SH-SY5Y (cell line): ENCODE measurements around the gene PLEKHG4B.

Experiments used
- GATA2 ChIP-seq: IDR thresholded peaks from 2 replicates; pipeline ENCODE4 v1.6.1; 2011; ENCODE audit warnings: mild to moderate bottlenecking, low read depth, low read length
- GATA3 ChIP-seq: IDR thresholded peaks from 2 replicates; pipeline ENCODE4 v1.6.1; 2011; ENCODE audit warnings: low read depth, mild to moderate bottlenecking, low read length, moderate library complexity

Gene PLEKHG4B

DNA sequence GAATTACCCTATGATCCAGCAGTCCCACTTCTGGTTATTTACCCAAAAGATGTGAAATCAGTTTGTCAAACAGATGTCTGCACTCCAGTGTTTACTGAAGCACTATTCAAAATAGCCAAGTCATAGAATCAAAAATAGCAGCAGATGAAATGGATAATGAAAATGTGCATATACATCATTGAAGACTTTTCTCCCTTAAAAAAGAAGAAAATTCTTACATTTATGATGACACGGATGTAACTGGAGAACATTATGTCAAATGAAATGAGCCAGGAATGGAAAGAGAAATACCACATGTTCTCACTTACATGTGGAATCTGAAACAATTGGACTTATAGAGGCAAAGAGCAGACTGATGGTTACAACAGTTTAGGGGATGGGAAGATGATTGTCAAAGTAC is 21.5 kb upstream of the PLEKHG4B start:
- no peak for TF ChIP-seq GATA2
- no peak for TF ChIP-seq GATA3

DNA sequence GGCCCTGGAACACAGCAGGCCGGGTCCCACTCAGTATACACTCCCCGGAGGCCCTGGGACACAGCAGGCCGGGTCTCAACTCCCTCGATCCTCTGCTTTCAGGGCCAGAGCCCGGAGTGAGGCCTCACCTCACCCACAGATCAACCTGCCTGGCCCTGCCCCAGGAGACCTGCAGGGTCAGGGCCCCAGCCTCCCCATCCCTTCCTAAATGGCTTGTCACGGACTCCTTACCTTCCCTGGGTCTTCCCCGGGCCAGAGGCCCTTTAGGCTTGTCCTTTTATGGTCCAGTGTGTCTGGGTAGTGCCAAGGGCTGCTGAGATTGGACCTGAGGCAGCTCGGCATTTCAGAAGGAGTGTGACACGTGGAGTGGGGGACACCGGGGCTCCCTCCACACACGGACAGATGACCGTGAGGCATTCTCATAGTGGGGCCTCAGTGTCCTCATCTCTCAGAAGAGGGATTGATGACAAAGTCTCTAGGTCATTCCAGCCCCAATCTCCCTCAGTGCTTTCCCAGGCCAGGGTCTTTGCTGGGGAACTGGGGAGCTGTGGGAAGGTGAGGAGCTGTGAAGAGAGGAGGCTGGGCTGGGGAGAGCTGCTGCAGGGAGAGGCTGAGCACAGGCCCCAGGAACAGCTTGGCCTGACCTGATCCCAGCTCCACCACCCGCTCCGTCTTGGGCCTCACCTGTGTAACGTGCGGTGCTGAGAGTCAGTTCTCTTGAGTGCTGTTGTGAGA is 18.0 kb upstream of the PLEKHG4B start:
- TF ChIP-seq GATA2 (no peak), GATA3 (no peak)

DNA sequence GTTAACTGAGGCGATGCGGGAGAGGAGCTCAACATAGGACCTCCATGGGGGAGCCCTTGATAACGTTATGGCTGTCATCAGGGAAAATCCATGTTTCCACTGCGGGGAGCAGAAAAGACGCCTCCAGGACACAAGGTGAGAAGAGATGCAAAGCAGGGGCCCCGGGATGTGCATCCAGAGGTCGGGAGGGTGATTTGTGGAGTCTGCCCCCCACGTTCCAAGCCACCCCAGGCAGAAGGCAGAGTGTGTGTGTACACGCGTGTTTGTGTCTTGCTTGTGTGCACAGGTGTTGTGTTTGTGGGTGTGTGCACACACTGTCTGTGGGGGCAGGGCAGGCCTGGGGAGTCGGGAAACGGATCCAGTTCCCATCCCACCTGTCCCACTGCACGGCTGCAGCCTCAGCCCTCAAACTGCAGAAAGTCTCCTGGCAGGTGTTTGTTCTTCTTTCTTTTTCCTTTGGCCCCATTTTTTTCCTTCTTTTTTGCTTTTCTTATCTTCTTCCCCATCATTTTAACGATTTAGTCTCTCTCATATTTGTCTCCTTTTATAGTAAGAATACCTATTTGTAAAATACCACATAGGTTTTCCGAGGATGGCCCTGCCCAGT is 17.4 kb upstream of the PLEKHG4B start:
- TF ChIP-seq GATA3: no peak
- TF ChIP-seq GATA2: no peak

DNA sequence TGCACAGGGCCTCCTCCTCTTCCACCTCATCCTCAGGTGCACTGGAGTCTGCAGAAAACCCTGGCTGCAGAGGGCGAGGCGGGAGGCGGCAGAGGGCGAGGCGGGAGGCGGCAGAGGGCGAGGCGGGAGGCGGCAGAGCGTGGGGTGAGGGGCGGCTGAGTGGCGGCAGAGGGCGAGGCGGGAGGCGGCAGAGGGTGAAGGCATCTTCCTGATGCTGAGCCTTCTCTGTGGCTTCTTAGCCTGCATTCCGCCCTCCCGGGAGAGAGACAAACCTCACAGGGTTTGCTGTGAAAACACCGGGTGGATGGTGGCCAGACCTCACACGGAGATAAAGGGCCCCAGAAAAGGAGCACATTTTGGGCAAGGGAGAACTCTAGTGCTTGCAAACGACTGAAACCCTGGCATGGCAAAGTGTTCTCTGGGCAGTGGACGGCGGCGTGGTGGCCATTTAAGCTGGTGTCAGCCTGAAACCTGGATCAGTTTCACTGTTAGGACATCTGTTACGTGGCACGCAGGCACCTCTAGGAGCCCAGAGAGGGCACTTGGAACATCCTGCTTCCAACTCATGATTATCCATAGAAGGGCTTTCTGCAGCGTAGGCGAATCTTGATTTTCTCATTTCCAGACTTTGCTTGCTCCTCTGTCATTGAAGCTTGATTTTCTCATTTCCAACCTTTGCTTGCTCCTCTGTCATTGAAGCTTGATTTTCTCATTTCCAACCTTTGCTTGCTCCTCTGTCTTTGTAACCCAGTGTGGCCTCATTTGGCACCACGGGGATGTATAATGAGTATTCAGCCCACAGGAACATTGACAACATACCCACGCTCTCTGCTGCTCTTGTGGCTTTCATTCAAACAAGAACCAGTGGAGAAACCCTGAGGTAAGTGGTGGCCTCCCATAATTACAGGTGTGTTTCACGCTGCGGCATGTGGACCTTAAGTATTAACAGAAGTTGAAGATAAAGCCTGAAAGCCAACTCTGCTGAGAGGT is 16.3 kb upstream of the PLEKHG4B start:
- no peak for TF ChIP-seq GATA3
- TF ChIP-seq GATA2: no peak

DNA sequence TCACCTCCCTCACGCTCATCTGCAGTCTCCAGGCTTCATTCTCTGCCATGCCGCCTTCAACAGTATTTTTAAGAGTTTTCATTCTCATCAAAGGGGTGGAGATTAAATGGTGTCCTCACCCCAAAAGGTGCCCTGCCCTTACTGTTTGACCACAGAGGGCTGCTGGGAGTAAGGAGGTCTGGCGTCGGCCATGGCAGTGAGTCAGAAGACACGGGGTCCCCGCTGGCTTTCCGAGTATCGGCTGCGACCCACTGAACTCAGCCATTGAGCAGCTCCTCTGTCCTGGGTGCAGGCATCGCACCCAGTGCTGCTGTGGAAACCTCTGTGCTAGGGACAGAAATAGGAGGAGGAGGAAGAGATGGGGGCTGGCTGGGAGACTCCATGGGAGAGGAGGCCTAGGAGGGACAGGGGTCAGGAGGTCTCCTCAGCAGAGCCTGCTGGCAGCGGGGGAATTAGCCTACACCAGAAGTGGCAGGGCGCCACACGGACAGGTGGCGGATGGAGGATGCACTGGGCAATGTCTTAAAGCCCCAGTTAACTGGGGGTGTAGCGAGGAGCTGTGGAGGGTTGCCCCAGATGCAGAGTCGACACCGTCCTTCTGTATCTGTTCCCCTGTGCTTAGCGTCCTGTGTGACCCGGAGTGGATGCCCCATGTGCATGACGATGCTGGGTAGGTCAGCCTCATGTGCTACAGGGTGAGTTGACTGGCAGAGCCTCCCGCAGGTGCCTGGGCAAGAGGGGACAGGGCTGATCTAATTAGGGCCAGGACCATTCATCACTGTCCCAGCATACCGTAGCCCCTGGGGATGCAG is 15.4 kb upstream of the PLEKHG4B start:
- TF ChIP-seq GATA3 (no peak), GATA2 (no peak)

DNA sequence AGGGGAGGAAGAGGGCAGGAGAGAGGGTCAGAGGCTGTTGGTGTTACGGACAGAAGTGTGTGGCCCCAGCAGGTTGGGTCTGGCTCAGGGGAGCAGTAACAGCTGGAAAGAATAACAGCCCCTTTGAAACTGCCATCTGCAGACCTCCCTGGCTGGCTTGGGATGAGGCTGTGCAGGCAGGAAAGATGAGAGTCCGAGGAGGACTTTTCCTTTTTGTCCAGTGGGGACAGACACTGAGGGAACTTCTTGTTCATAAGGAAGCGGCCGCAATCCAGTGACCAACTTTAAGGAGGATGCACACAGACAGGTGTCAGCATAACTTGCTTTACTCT is 14.8 kb upstream of the PLEKHG4B start:
- no peak for TF ChIP-seq GATA2

DNA sequence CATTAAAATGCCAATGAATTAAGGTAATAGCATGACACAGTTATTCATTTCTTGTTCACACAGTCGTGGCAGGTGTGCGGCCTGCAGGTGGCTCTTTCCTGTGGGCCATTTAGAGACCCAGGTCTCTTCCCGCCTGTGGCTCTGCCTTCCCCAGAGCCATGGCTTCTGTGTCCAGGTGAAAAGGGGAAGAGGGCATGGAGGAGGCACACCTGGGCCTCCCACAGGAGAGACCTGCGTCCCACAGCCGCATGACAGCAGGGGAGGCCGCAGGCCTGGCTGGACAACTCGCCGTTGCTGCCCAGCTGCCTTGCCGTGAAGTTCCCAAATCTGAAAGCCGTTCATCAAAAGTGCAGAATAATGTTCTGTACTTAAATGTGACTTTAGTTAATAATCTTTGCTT is 14.4 kb upstream of the PLEKHG4B start:
- TF ChIP-seq GATA2 (no peak), GATA3 (no peak)

DNA sequence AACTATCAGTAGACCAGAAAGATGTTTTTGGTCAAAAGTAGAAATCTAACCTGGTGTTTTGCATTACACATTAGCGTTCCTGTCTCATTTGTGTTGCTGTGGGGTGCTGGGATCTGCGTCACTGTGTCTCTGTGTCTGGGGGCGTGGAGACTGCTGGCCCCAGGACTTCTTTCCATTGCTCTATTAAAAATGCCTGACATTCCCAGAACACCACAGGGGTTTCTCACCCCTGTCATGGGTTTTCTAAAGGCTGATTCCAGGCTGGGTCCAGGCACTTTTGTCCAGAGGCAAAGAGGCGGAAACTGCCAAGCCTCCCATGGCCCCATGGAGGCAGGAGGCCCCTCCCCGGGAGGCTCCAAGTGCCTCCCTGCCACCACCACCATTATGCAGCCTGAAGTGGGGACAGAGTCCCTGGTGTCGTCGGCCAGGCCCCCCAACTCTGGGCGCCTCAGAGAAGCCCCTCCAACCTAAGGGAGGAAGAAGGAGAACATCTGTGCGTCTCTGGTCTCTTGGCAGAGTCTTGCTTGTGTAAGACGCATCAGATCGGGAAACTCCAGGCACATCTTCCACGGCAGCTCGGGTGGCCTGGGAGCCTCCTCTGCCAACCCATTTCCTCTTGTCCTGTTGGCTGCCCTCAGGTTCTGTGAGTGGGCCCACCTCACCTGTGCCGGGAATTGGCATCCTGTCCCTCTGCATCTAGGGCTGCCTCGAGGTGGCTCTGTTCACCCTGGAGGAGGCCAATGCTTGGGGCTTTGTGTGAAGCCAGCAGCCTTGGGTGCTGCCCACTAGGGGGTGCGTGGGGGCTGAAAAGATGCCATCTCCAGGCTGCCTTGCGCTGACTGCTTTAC is 13.8 kb upstream of the PLEKHG4B start:
- TF ChIP-seq GATA3 (no peak), GATA2 (no peak)

DNA sequence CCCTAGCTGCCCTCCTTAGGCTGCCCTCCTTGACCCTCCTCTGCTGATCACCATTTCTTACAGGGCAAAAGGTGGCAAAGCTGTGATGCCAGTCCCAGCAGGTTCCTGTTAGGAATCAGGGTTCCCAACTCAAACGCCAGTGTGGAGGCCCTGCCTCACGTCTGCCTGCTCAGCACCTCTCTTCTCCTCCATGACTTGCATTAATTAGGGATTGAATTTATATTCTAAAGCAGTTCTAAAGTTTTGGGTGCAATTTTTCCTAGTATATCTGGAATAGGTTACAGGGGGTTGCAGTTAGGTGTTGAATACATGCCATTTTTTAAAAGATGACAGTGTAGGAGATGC is 13.2 kb upstream of the PLEKHG4B start:
- no peak for TF ChIP-seq GATA2
- no peak for TF ChIP-seq GATA3

DNA sequence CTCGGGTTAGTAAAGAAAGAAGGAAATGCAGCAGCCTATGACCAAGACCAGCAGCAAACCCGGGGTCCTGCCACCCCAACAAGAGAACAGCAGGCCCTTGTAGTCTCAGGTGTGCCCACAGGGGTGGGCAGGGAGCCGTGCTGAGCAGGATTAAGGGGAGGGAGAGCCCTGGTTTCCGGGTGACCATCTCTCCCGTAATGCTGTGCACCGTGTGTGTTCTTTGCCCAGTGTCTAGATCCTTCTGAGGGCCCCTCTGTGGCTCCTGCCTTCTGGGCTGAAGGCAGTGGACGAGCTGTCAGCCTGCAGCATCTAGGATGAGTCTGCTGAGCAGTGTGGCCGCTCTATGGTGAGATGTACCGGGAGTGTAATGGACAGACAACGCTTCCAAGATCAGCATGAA is 12.7 kb upstream of the PLEKHG4B start:
- no peak for TF ChIP-seq GATA2
- no peak for TF ChIP-seq GATA3

DNA sequence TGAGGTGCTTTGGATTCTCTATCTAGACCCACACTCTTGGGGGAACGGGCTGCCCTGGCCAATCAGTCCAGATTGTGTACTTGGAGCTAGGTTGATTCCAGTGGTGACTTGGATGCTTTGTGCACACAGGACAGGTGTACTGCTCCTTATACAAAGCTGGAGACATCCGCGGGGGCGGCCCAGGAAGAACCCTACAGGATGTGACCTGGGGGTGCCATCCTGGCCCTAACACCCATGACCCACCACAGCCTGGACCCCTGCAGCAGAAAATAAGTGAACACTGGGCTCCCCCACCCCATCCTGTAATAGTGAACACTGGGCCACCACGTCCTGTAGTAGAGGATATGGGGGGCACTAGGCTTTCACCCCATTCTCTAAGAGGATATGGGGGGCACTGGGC is 12.1 kb upstream of the PLEKHG4B start:
- TF ChIP-seq GATA2: no peak
- TF ChIP-seq GATA3: no peak

DNA sequence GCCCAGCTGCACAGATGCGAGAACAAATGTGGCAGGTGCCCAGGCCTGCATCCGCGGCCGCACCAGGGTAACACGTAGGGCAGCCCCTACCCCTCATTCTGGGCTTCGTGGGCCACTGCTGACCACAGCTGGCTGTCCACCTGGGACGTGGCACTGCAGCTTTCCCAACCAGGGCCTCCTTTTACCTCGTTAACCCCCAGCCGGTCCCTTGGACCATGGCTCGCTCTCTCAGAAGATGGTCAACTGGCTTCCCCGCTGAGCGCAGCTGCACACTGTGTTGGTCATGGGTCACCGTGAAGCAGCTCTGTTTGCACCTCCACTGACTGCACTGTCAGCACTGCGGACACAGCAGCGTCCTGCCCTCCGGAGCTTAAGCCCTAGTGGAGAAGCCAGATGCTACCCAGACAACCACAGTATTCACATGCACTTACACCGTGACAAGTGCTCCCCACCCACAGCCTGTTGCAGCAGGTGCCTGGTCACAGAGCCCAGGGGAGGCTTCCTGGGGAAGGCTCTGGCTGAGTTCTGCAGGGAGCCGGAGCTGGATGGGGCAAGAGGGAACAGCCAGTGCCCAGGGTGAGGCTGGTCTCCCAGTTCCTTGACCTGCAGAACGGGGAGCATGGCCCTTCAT is 10.5 kb upstream of the PLEKHG4B start:
- no peak for TF ChIP-seq GATA3
- no peak for TF ChIP-seq GATA2

DNA sequence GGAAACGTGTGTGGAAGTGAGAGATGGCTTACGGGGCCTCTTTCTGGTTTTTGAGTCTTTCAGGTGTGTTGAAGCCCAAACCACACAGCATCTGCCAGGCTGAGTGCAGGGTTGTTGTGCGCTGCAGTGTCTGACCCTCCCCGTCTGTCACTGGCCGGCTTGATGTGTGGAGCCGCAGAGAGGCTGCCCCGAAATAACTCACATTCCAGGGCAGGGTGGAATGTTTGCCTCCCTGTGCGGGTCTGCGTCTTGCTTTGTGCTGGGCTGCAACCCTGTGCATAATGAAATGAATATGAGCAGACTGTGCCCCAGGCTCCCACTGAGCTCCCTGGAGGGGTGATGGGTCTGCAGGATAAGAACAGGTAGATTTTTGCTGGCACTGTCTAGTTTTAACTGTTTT is 9.9 kb upstream of the PLEKHG4B start:
- TF ChIP-seq GATA3 (no peak), GATA2 (no peak)

DNA sequence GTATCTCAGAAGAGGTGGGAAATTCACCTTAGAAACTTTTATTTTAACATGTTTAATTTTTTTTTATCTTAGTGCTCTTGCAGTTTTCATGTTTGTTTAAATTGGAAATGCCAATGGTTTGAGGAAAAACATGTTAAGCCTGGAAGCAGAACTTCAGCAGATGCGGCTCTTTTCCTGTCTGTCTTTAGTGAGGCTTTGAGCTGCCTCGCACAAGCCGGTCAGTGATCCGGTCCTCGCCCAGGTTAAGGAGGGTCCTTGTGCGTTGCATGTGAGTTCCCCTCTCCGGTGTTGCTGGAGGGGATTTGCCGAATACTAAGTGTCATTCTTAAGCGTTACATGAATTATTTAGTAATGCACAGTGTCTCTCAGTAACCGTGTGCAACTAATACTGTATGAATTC is 9.4 kb upstream of the PLEKHG4B start:
- TF ChIP-seq GATA2 (no peak), GATA3 (no peak)
